HCT116 (cell line): Measurements from ENCODE around the gene ACTL10. TPM values are rescaled to one million over a fixed set of nuclear protein-coding genes. Genes with fewer than 3 reads are reported as not detected.

Experiments used
- ATAC-seq: fragments of 200-7000 bp; cut with Tn5 transposase; 2 replicates; pipeline ENCODE4 v1.9.1; 2020; ENCODE audit warnings: mild to moderate bottlenecking, moderate library complexity
- BruUV-seq: library from RNA; stranded (reverse); fragments of 400-500 nt; replicated peaks from 2 replicates; lab custom pipeline; 2021; lab: Mats Ljungman, UMichigan
- CTCF ChIA-PET: fragments of 300-600 bp; sonication (Branson Sonifier 250); formaldehyde crosslinking; loops from one replicate; lab custom pipeline; 2021; ENCODE audit warnings: antibody characterized with exemption; lab: Charles Lee
- POLR2A ChIA-PET: fragments of 300-600, 350-600 bp; sonication (Branson Sonifier 250); formaldehyde crosslinking; loops from one replicate; lab custom pipeline; 2021; ENCODE audit warnings: antibody characterized with exemption; lab: Charles Lee
- RAD21 ChIA-PET, 2 experiments: fragments of 300-600 bp; sonication (Branson Sonifier 250); formaldehyde crosslinking; loops; one replicate each; lab custom pipeline; 2023; ENCODE audit warnings: low total read pairs in 2 of 2; ENCODE audit not compliant: uncharacterized antibody in 2 of 2, unreplicated experiment in 2 of 2, low non-redundant PET in 1 of 2; lab: Charles Lee
- DNase-seq: peaks from one replicate; pipeline ENCODE4 v3.0.0-alpha.2; 2010; ENCODE audit warnings: low read depth, low spot score
- H2AFZ ChIP-seq: fragments of 200-600 bp; shearing (Covaris generic), sonication (generic); 2 replicates; pipeline ENCODE4 v1.6.1; 2017; ENCODE audit warnings: low read depth, mixed run types, mixed read lengths, antibody characterized with exemption, low read length; ENCODE audit not compliant: poor library complexity, severe bottlenecking
- H3K27ac ChIP-seq: 2 replicates; pipeline ENCODE4 v1.5.1; 2012; ENCODE audit warnings: low read depth, low read length
- H3K27me3 ChIP-seq: fragments of 200-600 bp; sonication (generic); 2 replicates; pipeline ENCODE4 v1.6.1; 2016; ENCODE audit warnings: mixed run types, low read length, mixed read lengths; ENCODE audit not compliant: insufficient read depth
- H3K36me3 ChIP-seq, 2 experiments: fragments of 200-500 bp in 1 of 2; fragments of 200-600 bp in 1 of 2; sonication (Bioruptor generic) in 1 of 2; sonication (generic) in 1 of 2; 2 replicates each; pipeline versions ENCODE4 v1.5.1 to v1.6.1; 2014 to 2016; ENCODE audit warnings: low read length in 2 of 2, inconsistent platforms in 1 of 2, mixed read lengths in 1 of 2, mixed run types in 1 of 2; ENCODE audit not compliant: insufficient read depth in 2 of 2, control insufficient read depth in 1 of 2
- H3K4me1 ChIP-seq, 2 experiments: fragments of 200-600 bp in 1 of 2; sonication (generic) in 1 of 2; 2 replicates each; pipeline versions ENCODE4 v1.5.1 to v1.6.1; 2012 to 2017; ENCODE audit warnings: low read length in 2 of 2, inconsistent platforms in 1 of 2, mild to moderate bottlenecking in 1 of 2, mixed read lengths in 1 of 2, mixed run types in 1 of 2, moderate library complexity in 1 of 2; ENCODE audit not compliant: insufficient read depth in 2 of 2, control insufficient read depth in 1 of 2
- H3K4me2 ChIP-seq: fragments of 200-600 bp; sonication (generic); 2 replicates; pipeline ENCODE4 v1.6.1; 2017; ENCODE audit warnings: mixed run types, low read length, mixed read lengths
- H3K4me3 ChIP-seq, 2 experiments: fragments of 200-600 bp in 1 of 2; sonication (generic) in 1 of 2; replicated peaks in 1 of 2; 2 replicates each; pipeline ENCODE4 v1.5.1; 2011 to 2016; ENCODE audit warnings: low read length in 2 of 2, control low read depth in 1 of 2, low read depth in 1 of 2, mild to moderate bottlenecking in 1 of 2, mixed read lengths in 1 of 2, mixed run types in 1 of 2
- H3K79me2 ChIP-seq: fragments of 200-600 bp; sonication (generic); 2 replicates; pipeline ENCODE4 v1.6.1; 2017; ENCODE audit warnings: mild to moderate bottlenecking, mixed run types, low read length, moderate library complexity, mixed read lengths; ENCODE audit not compliant: insufficient read depth
- H3K9ac ChIP-seq: fragments of 200-600 bp; sonication (generic); 2 replicates; pipeline ENCODE4 v1.6.1; 2016; ENCODE audit warnings: low read length, mixed read lengths
- H3K9me2 ChIP-seq: fragments of 200-600 bp; sonication (generic), shearing (Covaris generic); 2 replicates; pipeline ENCODE4 v1.6.1; 2017; ENCODE audit warnings: mixed run types, mild to moderate bottlenecking, moderate library complexity; ENCODE audit not compliant: insufficient read depth
- H3K9me3 ChIP-seq, 2 experiments: fragments of 200-500 bp in 1 of 2; fragments of 200-600 bp in 1 of 2; sonication (Bioruptor generic) in 1 of 2; sonication (generic) in 1 of 2; 2 replicates each; pipeline ENCODE4 v1.6.1; 2014 to 2017; ENCODE audit warnings: low read length in 2 of 2, mixed read lengths in 2 of 2, inconsistent platforms in 1 of 2, low read depth in 1 of 2, mild to moderate bottlenecking in 1 of 2, mixed run types in 1 of 2, moderate library complexity in 1 of 2; ENCODE audit not compliant: control insufficient read depth in 1 of 2, insufficient read depth in 1 of 2
- H4K20me1 ChIP-seq: fragments of 200-600 bp; sonication (generic), shearing (Covaris generic); 2 replicates; pipeline ENCODE4 v1.6.1; 2017; ENCODE audit warnings: mixed run types, mild to moderate bottlenecking, moderate library complexity; ENCODE audit not compliant: insufficient read depth
- CBX3 ChIP-seq: IDR thresholded peaks from 2 replicates; pipeline ENCODE4 v1.6.1; 2012; ENCODE audit warnings: low read depth
- CEBPB ChIP-seq: IDR thresholded peaks from 2 replicates; pipeline ENCODE4 v1.6.1; 2012; ENCODE audit warnings: low read depth
- EGR1 ChIP-seq: IDR thresholded peaks from 2 replicates; pipeline ENCODE4 v1.6.1; 2012; ENCODE audit warnings: low read depth
- ELF1 ChIP-seq: IDR thresholded peaks from 2 replicates; pipeline ENCODE4 v1.6.1; 2012; ENCODE audit warnings: low read depth, borderline replicate concordance
- EZH2phosphoT487 ChIP-seq: fragments of 200-600 bp; IDR thresholded peaks from 2 replicates; pipeline ENCODE4 v1.6.1; 2018; ENCODE audit warnings: antibody characterized with exemption, borderline replicate concordance
- FOSL1 ChIP-seq: IDR thresholded peaks from 2 replicates; pipeline ENCODE4 v1.6.1; 2012; ENCODE audit warnings: low read depth
- POLR2A ChIP-seq: IDR thresholded peaks from 2 replicates; pipeline ENCODE4 v1.7.0; 2011; ENCODE audit warnings: borderline replicate concordance; ENCODE audit not compliant: insufficient read depth, insufficient read length; ENCODE audit errors: extremely low read depth
- RAD21 ChIP-seq: IDR thresholded peaks from 2 replicates; pipeline ENCODE4 v1.6.1; 2012; ENCODE audit warnings: low read depth, mild to moderate bottlenecking
- SIN3A ChIP-seq: IDR thresholded peaks from 2 replicates; pipeline ENCODE4 v1.6.1; 2012; ENCODE audit warnings: low read depth
- TCF7L2 ChIP-seq: IDR thresholded peaks from 2 replicates; pipeline ENCODE4 v1.7.0; 2011; ENCODE audit warnings: borderline replicate concordance, inconsistent platforms; ENCODE audit not compliant: insufficient read depth, insufficient read length; ENCODE audit errors: extremely low read depth
- intact Hi-C: fragments of 100-400 bp; cut with micrococcal nuclease; formaldehyde crosslinking; loops from 2 replicates; pipeline ENCODE4 v1.10.0; 2022
- total RNA-seq: library from RNA; stranded (reverse); gene quantifications from one replicate; pipeline ENCODE4 v1.2.1, GENCODE V29; 2021; ENCODE audit not compliant: unreplicated experiment
- TF ChIP-seq, protein P1 (sequence below): IDR thresholded peaks from 2 replicates; pipeline ENCODE4 v1.6.1; 2012
- TF ChIP-seq, protein P2 (sequence below): IDR thresholded peaks from 2 replicates; pipeline ENCODE4 v1.6.1; 2012
- TF ChIP-seq, protein P3 (sequence below), 3 experiments: fragments of 200-600 bp in 1 of 3; sonication (generic) in 1 of 3; IDR thresholded peaks in 2 of 3; conservative IDR thresholded peaks in 1 of 3; 2 replicates each; pipeline ENCODE4 v1.5.1; 2012 to 2017; ENCODE audit warnings: low read depth in 2 of 3, low read length in 2 of 3, antibody characterized with exemption in 1 of 3, borderline replicate concordance in 1 of 3, control low read depth in 1 of 3, mild to moderate bottlenecking in 1 of 3, mixed read lengths in 1 of 3, mixed run types in 1 of 3, moderate library complexity in 1 of 3; ENCODE audit not compliant: insufficient read depth in 1 of 3

ACTL10 gene
- total RNA-seq, 1 experiment from 2014 or later, result 0.22 TPM

DNA sequence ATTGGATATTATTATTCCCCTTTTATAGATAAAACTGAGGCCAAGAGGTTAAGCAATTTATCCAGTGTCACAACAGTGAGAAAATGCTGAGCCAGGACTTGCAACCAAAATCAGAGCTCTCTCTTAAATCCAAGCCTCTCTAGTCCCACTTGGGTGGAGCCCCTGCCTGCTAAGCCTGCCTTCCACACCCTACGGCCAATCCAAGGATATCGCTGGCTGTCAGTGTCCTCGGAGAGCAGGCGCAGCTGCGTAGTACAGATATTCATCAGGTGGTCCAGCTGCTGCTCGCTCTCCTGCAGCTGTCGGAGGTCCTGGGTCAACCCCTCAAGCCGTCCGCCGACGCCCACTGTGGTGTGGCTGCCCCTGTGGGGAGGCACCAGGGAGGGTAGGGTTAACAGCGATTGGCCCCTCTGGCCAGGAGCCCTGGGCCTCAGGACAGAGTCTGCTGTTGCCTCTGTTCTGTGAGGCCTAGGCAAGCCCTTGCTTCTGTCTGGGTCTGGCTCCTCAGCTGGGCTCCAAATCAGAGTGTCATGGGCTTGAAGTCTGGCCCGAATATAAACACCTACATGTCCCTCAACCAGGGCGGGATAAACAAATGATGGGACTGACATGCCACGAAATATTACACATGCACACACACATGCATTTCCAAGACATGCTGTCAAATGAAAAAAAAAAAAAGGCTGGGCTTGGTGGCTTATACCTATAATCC lies 11.4 kb downstream of the ACTL10 start:
- TF ChIP-seq, protein P1, sequence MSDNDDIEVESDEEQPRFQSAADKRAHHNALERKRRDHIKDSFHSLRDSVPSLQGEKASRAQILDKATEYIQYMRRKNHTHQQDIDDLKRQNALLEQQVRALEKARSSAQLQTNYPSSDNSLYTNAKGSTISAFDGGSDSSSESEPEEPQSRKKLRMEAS, result no peak
- TF ChIP-seq SIN3A, result no peak
- TF ChIP-seq, protein P2, sequence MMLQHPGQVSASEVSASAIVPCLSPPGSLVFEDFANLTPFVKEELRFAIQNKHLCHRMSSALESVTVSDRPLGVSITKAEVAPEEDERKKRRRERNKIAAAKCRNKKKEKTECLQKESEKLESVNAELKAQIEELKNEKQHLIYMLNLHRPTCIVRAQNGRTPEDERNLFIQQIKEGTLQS, result no peak
- no peak for TF ChIP-seq ELF1
- TF ChIP-seq TCF7L2, result no peak
- no peak for TF ChIP-seq CBX3
- TF ChIP-seq FOSL1, result no peak
- TF ChIP-seq, protein P3, sequence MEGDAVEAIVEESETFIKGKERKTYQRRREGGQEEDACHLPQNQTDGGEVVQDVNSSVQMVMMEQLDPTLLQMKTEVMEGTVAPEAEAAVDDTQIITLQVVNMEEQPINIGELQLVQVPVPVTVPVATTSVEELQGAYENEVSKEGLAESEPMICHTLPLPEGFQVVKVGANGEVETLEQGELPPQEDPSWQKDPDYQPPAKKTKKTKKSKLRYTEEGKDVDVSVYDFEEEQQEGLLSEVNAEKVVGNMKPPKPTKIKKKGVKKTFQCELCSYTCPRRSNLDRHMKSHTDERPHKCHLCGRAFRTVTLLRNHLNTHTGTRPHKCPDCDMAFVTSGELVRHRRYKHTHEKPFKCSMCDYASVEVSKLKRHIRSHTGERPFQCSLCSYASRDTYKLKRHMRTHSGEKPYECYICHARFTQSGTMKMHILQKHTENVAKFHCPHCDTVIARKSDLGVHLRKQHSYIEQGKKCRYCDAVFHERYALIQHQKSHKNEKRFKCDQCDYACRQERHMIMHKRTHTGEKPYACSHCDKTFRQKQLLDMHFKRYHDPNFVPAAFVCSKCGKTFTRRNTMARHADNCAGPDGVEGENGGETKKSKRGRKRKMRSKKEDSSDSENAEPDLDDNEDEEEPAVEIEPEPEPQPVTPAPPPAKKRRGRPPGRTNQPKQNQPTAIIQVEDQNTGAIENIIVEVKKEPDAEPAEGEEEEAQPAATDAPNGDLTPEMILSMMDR (IDR thresholded peaks at IDR 0.05 in 2 of 3, conservative IDR thresholded peaks at IDR 0.05 in 1 of 3; ENCODE audit: borderline replicate concordance in 1 of 3, insufficient read depth in 1 of 3, low read depth in 2 of 3, low read length in 2 of 3), result no peak
- TF ChIP-seq EGR1, result no peak
- TF ChIP-seq CEBPB, result no peak
- TF ChIP-seq POLR2A, result no peak
- no peak for TF ChIP-seq EZH2phosphoT487
- TF ChIP-seq RAD21, result no peak
- TF ChIP-seq, all 23 proteins: peak for 0
- H3K9me3 ChIP-seq, result no peaks in the 10 kb centered on the region
- ChIA-PET RAD21 (no interaction called here), POLR2A (no interaction called here), CTCF (no interaction called here)
- no peaks in the 10 kb centered on the region for H4K20me1 ChIP-seq
- no peak overlapping the region for H3K4me2 ChIP-seq
- peaks cover 18% of the 10 kb centered on the region for H3K79me2 ChIP-seq
- intact Hi-C loops, result no loop called here
- BruUV-seq, result no TSS peak
- no peak for DNase-seq
- no peak overlapping the region for H3K4me3 ChIP-seq
- H3K27me3 ChIP-seq, result no peaks in the 10 kb centered on the region
- ATAC-seq, result no peak
- no peak overlapping the region for H2AFZ ChIP-seq
- peaks cover 10 to 16% of the 10 kb centered on the region in 2 experiments for H3K4me1 ChIP-seq
- no peak overlapping the region; the same call in 1 of the 2 replicates for H3K27ac ChIP-seq
- H3K9me2 ChIP-seq, result no peaks in the 10 kb centered on the region
- H3K9ac ChIP-seq, result no peak overlapping the region
- H3K36me3 ChIP-seq, result peaks cover 0 to 5% of the 10 kb centered on the region in 2 experiments; a peak in 2 of 4 replicates
